GM19463 (cell line): ENCODE results near the gene ABHD6.
"Not testable (repeated sequence)": the region's sequence is repeated elsewhere in the genome, so short reads cannot be mapped to it uniquely, and the experiment has no call there.

Experiments
- ATAC-seq: cut with Tn5 transposase; IDR thresholded peaks from one replicate; pipeline ENCODE4 v1.9.1; 2021; ENCODE audit warnings: mild to moderate bottlenecking, moderate library complexity; ENCODE audit not compliant: unreplicated experiment

ABHD6 gene

GRCh38 chr3:58337190-58337589, 99.6 kb downstream of the ABHD6 start:
- ATAC-seq: no peak

DNA sequence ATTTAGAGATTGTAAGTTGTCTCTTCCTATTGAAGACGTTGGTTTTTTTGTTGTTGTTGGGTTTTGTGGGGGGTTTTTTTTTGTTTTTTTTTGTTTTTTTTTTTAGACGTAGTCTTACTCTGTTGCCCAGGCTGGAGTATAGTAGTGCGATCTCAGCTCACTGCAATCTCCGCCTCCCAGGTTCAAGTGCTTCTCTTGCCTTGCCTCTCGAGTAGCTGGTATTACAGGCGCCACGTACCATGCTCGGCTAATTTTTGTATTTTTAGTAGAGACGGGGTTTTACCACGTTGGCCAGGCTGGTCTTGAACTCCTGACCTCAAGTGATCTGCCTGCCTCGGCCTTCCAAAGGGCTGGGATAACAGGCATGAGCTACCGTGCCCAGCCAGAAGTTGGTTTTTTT, 101.6 kb downstream of the ABHD6 start:
- not testable (repeated sequence) for ATAC-seq

DNA sequence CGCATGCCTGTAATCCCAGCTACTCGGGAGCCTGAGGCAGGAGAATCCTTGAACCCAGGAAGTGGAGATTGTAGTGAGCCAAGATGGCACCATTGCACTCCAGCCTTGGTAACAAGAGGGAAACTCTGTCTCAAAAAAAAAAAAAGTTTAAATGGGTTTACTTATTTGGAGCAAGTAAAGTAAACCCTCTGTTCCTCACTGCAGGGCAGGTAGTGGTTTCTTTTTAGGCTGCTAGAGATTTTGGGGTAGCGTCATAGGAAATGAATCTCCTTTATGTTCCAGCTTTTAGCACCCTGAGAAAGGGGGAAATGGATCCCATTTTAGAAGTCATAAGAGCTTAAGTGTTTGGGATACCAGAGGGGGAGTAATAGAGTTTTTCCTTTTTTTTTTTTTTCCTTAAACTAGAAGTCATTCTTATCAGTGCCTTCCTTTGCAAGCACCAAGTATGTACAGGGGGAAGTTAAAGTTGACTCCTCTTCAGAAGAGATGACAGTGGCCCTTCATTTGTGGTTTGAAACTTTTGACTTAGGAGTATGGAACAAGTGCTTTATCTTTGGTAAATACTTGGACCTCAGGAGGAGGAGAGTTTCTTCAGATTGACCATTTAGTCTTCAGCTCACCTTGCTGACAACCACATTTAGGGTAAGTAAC, 103.1 kb downstream of the ABHD6 start:
- ATAC-seq: no peak

- no peak for ATAC-seq
Observed at GRCh38 chr3:58341376-58341775, 103.8 kb downstream of the ABHD6 start.

- ATAC-seq: no peak
Observed at GRCh38 chr3:58342676-58343075, 105.1 kb downstream of the ABHD6 start.
